GM18498 (cell line): ENCODE results near the gene HOXC11.

Experiments used
- ATAC-seq: cut with Tn5 transposase; IDR thresholded peaks from one replicate; pipeline ENCODE4 v1.9.1; 2021; ENCODE audit warnings: mild to moderate bottlenecking, moderate library complexity; ENCODE audit not compliant: unreplicated experiment

Gene HOXC11

DNA sequence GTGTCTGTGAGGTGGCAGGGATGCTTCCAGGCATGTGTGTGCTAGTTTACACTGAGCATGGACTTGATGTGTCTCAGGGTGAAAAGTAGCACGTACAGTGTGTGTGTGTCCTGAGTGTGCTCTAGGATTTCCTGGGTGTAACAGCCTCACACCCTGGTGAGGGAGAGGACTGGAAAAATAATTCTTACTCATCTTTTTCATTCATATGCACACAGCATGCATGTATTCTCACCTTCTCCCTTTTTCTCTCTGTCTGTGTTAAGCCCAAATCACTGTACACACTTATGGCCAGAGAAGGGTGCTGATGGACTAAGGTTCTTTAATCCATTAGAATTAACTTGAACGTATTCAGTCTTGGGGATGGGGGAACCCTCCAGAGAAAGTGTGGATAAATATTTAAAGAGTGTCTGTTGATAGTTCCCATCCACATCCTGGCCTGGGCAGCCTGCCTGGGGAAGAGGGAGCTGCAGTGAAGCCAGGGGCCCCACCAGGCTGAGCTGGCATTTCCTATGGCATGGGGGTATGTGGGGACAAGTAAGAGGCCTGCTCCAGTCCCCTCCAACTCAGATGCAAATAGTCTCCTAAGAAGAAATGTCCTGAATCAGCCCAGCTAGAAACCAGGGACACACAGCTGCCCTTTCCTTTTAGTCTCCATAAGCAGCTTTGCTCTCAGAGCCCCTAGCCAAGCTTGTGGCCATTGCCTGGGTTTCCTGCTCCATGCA lies 34.8 kb downstream of the HOXC11 start:
- no peak for ATAC-seq

DNA sequence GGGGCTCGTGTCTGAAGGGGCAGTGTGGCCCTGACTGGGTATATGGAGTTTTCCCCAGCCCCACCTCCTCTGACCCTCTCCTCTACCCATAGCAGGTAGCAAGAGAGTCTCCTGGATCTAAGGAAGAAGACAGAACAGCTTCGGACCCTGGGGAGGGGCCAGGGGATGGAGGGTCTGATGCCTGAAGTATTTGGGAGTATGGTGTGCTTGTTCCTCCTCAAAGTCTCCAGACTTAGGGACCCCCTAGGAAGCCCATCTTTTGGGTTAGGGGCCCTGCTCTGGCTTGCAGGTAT lies 35.3 kb downstream of the HOXC11 start:
- no peak for ATAC-seq

DNA sequence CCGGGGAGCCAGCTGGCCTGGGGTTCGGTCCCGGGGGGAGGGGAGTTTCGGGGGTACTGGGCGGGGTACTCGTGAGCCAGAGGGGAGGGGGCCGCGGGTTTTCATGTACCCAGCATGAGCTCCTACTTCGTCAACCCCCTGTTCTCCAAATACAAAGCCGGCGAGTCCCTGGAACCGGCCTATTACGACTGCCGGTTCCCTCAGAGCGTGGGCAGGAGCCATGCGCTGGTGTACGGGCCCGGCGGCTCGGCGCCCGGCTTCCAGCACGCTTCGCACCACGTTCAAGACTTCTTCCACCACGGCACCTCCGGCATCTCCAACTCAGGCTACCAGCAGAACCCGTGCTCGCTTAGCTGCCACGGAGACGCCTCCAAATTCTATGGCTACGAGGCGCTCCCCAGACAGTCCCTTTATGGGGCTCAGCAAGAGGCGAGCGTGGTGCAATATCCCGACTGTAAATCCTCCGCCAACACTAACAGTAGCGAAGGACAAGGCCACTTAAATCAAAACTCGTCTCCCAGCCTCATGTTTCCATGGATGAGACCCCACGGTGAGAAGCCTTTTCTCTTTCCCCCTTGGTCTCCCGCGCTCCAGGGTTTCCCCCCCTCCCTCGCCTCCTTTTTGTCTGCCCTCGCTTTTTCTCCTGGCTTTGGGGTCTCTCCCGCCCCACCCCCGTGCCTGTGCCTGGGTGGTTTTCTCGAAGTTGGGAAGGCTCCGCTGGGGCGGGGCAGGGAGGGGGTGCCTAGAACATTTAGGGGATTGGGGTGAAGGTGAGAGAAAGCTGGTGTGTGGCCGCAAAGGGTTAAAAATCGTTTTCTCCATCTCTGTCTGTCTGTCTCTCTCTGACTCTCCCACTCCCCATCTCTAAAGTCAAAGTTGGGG lies 36.5 kb downstream of the HOXC11 start:
- no peak for ATAC-seq

DNA sequence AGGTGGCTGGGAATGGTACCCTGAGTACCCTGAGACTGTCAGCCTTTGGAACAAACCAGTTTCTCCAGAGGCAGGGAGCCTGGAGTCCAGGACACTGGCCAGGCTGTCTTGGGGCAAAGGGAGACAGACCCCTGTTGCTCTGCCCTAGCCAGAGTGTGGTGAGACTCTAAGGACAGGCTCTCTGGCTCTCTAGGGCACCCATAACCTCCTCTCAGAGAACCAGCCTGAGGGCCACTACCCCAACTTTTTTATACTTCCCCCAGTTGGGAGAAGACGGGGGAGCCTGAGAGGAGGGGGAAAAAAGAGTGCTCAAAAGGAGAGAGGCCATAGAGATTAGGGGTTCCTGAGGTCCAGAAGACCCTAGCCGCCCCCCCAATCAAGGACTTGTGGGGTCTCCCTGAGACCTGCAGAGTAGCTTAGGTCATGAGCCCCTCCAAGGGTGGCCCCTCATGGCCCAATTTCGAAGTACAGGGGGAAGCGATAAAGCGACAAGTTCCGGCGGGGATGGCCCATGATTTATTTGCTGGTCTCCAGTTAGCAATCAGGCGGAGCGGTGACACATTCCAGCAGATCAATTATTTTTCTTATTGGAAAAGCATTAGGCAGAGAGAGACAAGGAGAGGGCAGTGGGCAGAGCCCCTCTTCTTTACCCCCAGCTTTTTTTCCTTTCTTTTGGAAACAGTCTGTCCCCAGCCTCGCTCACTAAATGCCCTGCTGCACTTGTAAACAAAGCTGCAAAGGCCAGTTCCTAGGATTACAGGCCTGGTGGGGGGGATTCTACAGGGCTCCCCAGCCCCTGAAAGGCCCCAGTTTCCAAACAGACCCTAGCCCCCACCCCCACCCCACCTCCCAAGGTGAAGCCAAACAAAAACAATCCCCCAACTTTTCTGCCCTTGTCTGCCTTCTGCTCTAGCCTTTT lies 37.4 kb downstream of the HOXC11 start:
- ATAC-seq: no peak

DNA sequence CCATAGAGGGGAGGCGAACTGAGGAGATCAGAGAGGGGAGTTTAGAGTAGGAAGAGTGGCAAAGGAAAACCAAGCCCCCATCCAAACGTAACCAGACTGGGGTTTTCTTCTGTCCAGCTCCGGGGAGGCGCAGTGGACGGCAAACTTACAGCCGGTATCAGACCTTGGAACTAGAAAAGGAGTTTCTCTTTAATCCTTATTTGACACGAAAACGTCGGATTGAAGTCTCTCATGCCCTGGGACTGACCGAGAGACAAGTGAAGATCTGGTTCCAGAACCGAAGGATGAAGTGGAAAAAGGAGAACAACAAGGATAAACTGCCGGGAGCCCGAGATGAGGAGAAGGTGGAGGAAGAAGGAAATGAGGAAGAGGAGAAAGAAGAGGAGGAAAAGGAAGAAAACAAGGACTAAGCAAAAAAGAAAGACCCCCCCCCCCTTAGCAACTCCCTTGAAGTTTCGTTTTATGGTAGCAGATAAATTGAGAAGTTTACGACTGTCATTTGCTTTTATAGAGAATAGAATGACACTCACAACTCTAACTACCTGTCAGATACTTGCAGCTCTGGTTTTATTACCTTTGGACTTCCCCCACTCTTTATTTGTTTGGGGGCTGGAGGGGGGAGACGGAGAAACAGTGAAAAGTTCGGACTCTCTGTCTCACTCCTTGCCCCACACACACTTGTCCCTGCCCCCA lies 38.2 kb downstream of the HOXC11 start:
- ATAC-seq: no peak

DNA sequence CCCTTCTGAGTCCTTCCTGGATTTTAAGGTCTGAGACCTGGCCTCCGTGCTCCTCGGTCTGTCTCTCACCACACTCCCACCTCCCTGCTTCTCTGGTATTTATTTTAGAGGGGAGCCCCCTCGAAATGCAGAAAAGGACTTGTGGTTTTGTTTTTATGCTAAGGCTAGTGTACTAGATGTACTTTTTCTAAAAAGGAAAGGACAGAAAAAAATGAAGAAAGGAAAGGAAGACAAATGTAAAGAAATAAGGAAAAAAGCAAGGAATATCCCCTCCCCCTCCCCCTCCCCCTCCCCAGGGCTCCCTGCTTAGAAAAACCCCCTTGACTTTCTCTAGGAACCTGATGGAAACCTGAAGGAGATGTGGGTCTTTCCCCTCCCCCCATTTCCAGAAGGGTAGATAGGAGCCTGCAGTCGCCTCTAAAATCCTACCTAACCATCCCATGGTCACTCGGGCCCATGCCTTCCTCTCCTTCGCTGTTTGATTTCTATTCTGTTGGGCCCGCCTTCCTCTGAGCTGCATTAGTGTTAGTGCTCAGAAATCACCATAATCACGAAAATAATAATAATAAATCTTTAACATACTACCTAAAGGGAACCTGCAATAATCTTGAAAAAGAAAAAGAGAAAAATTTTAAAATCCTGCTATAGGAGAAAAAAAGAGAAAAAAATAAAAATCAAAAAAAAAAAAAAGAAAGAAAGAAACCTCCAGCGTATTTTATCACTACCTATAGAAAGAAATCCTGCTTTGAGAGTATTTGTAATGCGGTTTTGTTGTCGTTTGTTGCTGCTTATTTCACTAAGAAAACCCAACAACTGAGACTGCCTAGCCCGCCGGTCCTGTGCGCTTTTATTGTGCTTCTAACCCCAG lies 39.0 kb downstream of the HOXC11 start:
- ATAC-seq: no peak

DNA sequence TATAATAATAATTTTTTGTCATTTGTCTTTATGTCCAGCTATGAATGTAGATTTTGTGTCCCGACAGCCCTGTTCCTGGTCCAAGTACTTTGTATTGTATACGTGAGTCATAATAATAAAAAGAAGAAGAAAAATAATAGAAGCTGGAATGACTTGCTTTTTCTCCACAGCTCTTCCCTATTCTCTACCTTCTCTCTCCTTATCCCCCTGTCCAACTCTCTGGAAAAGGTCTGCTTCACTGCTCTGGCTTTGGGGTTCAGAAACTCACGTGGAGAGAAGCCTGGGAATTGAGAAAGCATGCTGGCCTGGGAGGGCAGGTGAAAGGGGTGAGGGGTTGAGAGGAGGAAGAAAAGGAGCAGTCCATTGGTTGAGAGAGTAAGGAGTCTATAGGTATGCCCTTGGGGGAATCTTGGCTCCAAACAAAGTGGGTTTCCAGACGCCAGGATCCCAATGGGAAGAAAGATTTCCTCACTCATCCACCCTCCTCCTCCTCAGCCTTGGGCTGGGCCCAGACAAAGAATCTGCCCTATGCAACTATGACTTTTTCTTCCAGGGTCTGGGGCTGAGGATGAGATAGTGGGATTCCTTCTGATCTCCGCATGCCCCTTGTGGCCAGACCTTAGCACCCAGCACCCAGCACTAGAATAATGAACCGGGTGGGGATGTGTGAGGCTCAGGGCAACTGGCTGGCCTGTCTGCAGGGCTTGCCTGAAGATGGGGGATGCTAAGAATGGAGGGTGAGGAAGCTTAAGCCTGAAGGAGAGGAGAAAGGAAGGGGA lies 39.9 kb downstream of the HOXC11 start:
- ATAC-seq: no peak

DNA sequence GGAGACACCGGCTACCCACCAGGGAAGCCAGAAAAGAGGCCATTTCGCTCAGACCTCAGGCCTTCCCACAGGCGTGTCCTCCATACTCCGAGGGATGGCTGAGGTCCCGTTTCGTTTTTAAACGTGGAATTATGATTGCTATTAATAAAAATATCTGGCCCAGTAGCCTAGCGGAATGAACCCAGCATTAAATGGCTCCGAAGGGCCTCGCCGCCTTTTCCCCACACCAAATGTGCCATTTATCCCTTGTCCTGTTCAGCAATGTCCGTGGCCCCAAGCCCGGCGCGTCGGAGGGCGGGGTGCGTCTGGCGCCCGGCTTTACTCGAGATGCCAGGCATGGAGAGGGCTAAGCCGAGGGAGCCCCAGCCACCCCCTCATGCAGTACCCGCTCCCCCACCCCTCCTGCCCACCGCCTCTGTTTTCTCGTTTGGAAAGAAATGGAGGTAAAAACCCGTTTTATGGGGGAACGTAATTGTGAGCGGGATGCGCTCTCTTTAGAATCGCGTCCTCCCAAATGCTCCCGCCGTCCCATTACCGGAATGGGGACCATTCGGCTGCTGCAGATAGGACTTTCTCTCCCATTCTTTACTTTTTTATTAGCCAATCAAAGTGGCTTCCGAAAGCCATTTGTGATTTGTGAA lies 41.6 kb downstream of the HOXC11 start:
- ATAC-seq: no peak

DNA sequence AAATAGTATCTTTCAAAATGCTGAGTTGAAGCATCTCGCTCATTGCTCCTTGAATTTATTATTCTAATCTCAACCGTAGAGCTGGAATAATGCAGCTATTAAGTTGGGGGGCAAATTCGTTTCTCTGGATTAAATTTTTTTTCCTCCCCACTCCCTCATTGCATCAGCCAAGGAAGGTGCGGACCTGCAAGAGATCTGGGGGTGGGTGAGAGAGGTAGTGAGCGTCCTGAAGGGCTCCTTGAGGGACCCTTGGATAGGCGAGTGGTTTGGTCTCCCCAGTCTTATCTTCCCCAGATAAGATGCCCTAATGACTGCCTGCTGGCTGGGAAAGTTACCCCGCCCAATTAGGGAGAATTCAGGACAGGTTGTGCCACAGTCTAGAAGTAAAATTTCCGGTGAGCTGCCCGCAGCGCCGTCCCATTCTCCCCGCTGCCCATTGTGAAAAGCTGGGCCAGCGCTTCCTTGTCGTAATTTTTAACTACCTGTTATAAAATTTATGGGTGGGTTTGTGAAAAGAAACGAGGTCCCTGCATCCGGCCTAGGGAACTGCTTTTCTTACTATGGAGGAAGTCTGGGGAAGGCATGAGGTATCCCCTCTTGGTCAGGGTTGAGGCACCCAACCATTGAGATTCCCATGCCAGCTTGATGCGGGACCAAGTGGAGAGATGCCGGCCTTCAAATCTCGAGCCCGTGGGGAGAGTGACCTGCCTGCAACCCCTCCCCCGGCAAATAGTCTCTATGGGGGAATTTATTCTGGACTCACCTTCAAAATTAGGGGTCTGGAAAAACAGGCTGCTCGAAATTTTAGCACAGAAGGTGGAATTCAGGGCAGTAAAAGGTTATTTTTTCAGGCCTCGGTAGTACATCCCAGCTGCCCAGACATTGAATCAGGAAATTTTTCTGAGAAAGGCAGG lies 42.3 kb downstream of the HOXC11 start:
- ATAC-seq: no peak

DNA sequence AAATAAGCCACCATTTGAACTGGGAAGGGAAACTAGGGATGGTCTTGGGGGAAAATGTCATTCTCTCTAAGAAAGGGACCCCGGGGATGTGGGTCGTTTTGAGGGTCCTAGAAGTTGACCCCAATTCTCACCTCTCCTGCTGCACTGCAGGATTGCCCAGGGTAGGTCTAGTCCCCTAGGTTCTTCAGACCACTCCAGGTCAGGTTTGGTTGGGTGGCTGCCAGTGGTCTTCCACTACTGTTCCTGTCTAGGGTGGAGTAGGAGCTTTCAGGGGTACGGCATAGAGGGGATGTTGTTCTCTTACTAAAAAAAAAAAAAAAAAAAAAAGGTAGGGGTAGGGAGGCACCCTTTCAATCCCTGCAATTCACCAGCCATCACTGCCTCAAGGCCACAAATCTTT lies 43.1 kb downstream of the HOXC11 start:
- no peak for ATAC-seq

DNA sequence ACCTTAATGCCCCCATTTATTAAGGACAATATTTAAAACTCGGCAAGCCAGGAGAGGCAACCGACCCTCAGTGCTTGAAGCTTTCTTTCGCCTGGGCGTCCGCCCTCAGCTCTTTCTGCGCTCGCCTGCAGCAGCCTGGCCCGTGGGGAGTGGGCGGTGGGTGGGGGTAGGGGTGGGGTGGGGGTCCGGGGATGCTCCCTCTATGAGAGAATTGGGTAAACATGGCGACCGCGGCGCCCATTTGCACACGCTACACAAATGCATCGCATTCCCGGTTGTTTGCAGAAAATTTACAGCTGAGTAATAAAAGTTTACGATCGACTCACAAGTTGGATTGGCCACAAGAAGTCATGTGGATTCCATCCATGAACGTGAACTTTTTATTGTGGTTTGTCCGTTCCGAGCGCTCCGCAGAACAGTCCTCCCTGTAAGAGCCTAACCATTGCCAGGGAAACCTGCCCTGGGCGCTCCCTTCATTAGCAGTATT lies 43.6 kb downstream of the HOXC11 start:
- ATAC-seq: no peak

DNA sequence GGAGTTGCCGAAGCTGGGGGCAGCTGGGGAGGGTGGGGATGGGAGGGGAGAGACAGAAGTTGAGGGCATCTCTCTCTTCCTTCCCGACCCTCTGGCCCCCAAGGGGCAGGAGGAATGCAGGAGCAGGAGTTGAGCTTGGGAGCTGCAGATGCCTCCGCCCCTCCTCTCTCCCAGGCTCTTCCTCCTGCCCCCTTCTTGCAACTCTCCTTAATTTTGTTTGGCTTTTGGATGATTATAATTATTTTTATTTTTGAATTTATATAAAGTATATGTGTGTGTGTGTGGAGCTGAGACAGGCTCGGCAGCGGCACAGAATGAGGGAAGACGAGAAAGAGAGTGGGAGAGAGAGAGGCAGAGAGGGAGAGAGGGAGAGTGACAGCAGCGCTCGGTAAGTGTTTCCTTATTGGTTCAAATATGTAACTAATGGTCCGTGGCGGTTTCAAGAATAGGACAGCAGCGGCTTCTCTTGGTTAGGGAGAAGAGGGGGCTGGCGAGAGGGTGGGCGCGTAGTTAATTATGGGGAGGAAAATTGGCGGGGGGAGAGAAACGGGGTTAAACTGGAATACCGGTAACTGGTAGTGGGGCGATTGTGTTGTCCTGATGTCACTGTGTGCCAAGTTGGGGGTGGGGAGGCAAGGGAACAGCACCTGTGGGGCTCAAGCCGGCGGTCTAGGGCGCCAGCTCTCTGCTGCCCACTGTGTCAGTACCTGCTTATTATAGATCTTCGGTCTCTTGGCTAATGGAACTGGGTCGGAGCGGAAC lies 44.3 kb downstream of the HOXC11 start:
- ATAC-seq: peak; percentile 27

DNA sequence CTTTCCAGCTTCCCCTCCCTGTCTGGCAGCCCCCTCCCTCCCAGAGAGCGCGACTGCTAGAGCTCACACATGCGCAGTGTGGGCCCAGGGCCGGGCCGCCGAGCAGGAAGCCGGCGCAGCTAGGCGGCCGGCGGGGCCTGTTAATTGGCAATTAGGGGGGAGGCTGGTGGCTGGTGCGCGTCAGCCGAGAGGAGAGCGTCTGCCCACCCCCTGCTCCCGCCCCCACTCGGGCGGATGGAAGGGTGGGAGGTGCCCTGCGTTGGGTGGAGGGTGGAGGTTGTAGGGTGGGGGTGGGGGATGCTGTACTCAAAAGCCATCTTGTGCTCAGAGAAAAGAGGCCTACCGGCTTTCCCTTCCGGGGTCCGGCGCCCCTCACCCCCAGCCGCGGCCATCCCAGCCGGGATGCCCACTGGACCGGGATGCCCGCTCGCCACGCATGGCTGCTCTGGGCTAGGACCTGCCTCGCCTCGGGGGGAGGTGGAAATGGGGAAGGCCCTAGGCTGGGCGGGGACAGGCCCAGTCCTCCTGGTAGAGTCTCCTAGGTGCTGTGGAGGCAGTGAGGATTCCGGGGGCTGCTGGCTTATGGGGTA lies 45.0 kb downstream of the HOXC11 start:
- peak; percentile 75 for ATAC-seq

DNA sequence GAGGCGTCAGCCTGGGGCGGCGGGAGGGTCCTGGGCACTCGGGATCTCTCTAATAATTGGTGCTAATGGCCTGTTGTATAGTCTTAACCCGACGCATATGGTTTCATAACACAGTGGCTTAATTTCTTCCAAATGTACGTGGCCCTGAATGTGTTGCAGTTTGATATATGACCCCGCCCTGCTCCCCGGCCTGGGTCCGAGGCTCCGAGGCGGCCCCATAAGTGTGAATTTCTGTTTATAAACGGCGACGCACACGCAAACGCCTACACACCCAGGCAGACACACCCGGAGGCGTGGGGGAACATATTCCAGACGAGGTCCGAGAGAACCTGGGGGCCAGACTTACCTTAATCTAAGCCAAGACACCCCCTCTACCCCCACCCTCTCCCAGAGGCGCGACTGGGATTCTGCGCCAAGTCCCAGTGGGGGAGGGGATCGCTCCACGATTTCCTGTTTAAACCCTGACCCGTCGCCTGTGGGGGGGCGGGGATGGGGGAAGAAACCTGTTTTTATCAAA lies 45.6 kb downstream of the HOXC11 start:
- ATAC-seq: no peak

DNA sequence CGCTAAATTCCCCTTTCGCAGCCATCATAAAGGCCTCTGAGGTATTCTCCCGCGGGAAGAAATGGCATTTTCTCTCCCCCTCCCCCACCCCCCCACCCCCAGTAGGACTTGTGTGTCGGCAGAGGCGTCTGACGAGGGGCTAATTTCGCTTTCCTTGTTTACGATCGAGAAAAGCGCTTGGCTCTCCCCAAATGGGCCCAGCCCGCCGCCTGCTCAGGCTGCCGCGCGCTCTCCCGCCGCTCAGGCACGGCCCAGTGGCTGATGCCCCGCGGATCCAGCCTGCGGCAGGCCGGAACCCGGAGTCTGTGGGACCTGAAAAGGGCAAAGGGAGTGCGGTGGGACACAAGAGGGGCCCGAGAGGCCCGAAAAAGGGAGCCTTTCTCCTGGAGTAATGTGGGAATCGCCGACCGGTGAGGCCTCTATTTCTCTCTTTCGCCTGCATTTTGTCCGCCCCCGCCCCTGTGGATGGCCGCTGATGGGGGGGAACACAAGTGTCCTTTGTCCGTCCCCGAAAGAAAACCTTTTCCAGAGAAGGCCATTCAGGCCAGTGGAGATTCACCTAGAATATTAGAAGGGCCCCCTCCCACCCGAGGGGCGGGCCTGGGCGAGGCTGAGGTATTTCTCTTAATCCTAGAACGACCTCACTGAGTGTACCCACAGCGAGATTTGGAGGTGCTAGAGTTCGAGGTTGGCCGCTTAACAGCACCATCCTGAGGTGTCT lies 46.3 kb downstream of the HOXC11 start:
- ATAC-seq: no peak
